ENCODE measurements around the gene PSMD8. TPM values are rescaled to one million over a fixed set of nuclear protein-coding genes. Genes with fewer than 3 reads are reported as not detected.

PSMD8 gene
- total and polyA plus RNA-seq, 2 of the 8 experiments (the other 6 are each of a cell fraction or from before 2014, with no cell fraction given) = 170 to 486 TPM

DNA sequence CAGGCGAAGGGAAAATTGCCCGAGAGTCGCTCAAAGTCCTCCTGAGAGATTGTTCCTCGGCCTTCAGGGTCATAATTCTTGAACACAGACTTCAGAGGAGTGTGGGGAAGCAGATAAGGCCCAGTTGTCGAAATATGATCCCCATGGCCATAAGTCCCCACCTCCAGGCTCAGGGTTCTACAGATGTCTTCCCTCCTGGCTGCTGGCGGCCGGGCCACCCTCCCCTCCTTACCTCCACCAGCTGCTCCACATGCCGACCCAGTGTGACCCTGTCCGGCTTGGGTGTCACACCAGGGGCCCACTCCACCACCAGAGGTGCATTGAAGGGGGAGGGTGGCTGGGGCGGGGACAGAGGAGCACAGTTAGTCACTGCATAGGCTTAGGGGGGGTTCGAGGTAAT is 38.6 kb downstream of the PSMD8 start (continued):
- TF ChIP-seq CHD2 (IDR thresholded peaks at IDR 0.05; ENCODE audit: low read length) (no peak), MAFK (IDR thresholded peaks at IDR 0.05; ENCODE audit: low read depth, low read length) (no peak), EGR1 (IDR thresholded peaks at IDR 0.05; ENCODE audit: borderline replicate concordance, low read depth, low read length) (no peak), CREB1 (IDR thresholded peaks at IDR 0.05) (no peak), RXRA (IDR thresholded peaks at IDR 0.05; ENCODE audit: insufficient read depth, low read depth, low read length) (no peak), PHF8 (conservative IDR thresholded peaks at IDR 0.05; ENCODE audit: low read depth, low read length) (no peak)
- TF ChIP-seq, protein P1, sequence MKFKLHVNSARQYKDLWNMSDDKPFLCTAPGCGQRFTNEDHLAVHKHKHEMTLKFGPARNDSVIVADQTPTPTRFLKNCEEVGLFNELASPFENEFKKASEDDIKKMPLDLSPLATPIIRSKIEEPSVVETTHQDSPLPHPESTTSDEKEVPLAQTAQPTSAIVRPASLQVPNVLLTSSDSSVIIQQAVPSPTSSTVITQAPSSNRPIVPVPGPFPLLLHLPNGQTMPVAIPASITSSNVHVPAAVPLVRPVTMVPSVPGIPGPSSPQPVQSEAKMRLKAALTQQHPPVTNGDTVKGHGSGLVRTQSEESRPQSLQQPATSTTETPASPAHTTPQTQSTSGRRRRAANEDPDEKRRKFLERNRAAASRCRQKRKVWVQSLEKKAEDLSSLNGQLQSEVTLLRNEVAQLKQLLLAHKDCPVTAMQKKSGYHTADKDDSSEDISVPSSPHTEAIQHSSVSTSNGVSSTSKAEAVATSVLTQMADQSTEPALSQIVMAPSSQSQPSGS (IDR thresholded peaks at IDR 0.05; ENCODE audit: low read length) = no peak

Measured in H1 (cell line).